IPS-NIHi7 (cell line): ENCODE data around the gene KCNQ1.

Experiments
- DNase-seq: peaks from one replicate; pipeline ENCODE4 v3.0.0; 2012; ENCODE audit warnings: mixed read lengths; ENCODE audit errors: extremely low spot score

KCNQ1 gene

GRCh38 chr11:2819316-2819715, 374.5 kb downstream of the KCNQ1 start:
- no peak for DNase-seq

- no peak for DNase-seq
Measured at GRCh38 chr11:2820976-2821375, 376.2 kb downstream of the KCNQ1 start.

GRCh38 chr11:2821891-2822290, 377.1 kb downstream of the KCNQ1 start:
- DNase-seq, result no peak

GRCh38 chr11:2824851-2825250, 380.0 kb downstream of the KCNQ1 start:
- DNase-seq, result no peak

- no peak for DNase-seq
Measured at GRCh38 chr11:2825261-2825888, 380.6 kb downstream of the KCNQ1 start.

- peak; percentile 73 for DNase-seq
Measured at GRCh38 chr11:2825889-2826678, 381.3 kb downstream of the KCNQ1 start.

GRCh38 chr11:2826679-2827056, 381.9 kb downstream of the KCNQ1 start:
- DNase-seq, result no peak

GRCh38 chr11:2827256-2827655, 382.4 kb downstream of the KCNQ1 start:
- DNase-seq, result no peak

- no peak for DNase-seq
Measured at GRCh38 chr11:2827792-2828191, 383.0 kb downstream of the KCNQ1 start.

GRCh38 chr11:2828585-2829330, 383.9 kb downstream of the KCNQ1 start:
- no peak for DNase-seq

- DNase-seq, result no peak
Measured at GRCh38 chr11:2830030-2830812, 385.4 kb downstream of the KCNQ1 start.

GRCh38 chr11:2830886-2831285, 386.1 kb downstream of the KCNQ1 start:
- no peak for DNase-seq

GRCh38 chr11:2831781-2832532, 387.1 kb downstream of the KCNQ1 start:
- DNase-seq, result no peak

- DNase-seq, result no peak
Measured at GRCh38 chr11:2832533-2833020, 387.8 kb downstream of the KCNQ1 start.

GRCh38 chr11:2833051-2833715, 388.4 kb downstream of the KCNQ1 start:
- DNase-seq, result no peak

- DNase-seq, result no peak
Measured at GRCh38 chr11:2833716-2834502, 389.1 kb downstream of the KCNQ1 start.

- DNase-seq, result no peak
Measured at GRCh38 chr11:2834503-2835273, 389.9 kb downstream of the KCNQ1 start.

GRCh38 chr11:2835296-2835695, 390.5 kb downstream of the KCNQ1 start:
- no peak for DNase-seq

GRCh38 chr11:2835751-2836150, 390.9 kb downstream of the KCNQ1 start:
- DNase-seq, result no peak
